ENCODE results near the gene CUX1.
"Not testable (repeated sequence)": the region's sequence is repeated elsewhere in the genome, so short reads cannot be mapped to it uniquely, and the experiment has no call there.

Gene CUX1

GRCh38 chr7:101916041-101916800 is 98.8 kb downstream of the CUX1 start:
- DNase-seq (ENCODE audit: low read depth in 2 of 2) = no peak

GRCh38 chr7:101916876-101917275 is 99.5 kb downstream of the CUX1 start:
- no peak for DNase-seq (ENCODE audit: low read depth in 2 of 2)

DNA sequence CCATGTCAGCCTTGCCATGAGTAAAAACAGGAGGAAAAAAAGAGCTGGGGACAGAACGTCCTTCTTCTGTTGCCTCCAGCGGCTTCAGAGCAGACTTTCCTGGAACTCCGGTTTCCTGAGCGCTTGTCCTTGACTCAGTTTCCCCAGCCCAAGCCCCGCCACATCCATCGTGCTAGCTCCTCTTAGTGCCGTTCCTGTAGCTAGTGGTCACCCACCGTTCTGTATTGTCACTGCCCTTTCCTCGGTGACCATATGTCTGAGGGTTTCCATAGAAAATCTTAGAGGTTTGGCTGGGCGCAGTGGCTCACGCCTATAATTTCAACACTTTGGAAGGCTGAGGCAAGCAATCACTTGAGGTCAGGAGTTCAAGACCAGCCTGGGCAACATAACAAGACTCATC is 100.1 kb downstream of the CUX1 start:
- DNase-seq (ENCODE audit: low read depth in 2 of 2) = no peak

- no peak for DNase-seq (ENCODE audit: low read depth in 2 of 2)
Measured at GRCh38 chr7:101918426-101918825, 101.0 kb downstream of the CUX1 start.

GRCh38 chr7:101919363-101920115 is 102.1 kb downstream of the CUX1 start:
- DNase-seq (ENCODE audit: low read depth in 2 of 2) = no peak

DNA sequence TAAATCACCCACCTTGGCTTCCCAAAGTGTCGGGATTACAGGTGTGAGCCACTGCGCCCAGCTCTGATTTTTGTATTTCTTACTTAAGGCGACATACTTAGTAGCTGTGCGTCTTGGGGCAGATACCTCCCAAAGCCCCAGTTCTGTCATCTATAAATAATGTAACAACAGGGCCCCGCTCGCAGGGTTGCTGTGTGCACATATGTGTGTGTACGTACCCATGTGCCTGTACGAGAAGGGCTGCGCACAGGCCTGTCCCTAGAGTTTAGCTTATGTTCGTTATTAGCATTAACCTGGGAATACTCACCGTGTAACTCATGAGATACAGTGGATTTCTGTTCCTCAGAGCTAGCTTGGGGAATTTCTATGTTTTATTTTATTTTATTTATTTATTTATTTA is 103.6 kb downstream of the CUX1 start:
- DNase-seq (ENCODE audit: low read depth in 2 of 2) = no peak

GRCh38 chr7:101921546-101922489 is 104.4 kb downstream of the CUX1 start:
- not testable (repeated sequence) for DNase-seq (ENCODE audit: low read depth in 2 of 2)

GRCh38 chr7:101922631-101923601 is 105.5 kb downstream of the CUX1 start:
- DNase-seq (ENCODE audit: low read depth in 2 of 2) = no peak

DNA sequence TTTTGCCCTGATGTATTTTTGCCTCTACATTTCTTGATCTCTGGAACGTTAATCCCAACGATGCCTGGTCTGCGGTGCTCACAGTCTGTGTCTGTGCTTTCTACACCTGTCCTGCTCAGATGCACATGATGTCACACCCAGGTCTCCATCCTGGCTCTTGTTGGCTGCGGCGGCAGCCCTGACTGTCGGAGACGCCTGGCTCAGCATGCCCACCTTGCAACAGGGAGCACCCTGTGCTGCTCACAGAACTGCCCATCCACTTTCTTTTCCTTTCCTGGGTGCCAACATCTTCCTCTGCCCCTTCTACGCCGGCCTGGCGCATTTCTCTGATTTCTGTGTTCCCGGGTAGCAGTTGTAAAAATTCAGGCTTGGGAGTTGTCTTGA is 106.2 kb downstream of the CUX1 start:
- no peak for DNase-seq (ENCODE audit: low read depth in 2 of 2)

GRCh38 chr7:101924171-101924570 is 106.7 kb downstream of the CUX1 start:
- no peak for DNase-seq (ENCODE audit: low read depth in 2 of 2)

GRCh38 chr7:101926265-101926664 is 108.8 kb downstream of the CUX1 start:
- no peak for DNase-seq (ENCODE audit: low read depth in 2 of 2)

DNA sequence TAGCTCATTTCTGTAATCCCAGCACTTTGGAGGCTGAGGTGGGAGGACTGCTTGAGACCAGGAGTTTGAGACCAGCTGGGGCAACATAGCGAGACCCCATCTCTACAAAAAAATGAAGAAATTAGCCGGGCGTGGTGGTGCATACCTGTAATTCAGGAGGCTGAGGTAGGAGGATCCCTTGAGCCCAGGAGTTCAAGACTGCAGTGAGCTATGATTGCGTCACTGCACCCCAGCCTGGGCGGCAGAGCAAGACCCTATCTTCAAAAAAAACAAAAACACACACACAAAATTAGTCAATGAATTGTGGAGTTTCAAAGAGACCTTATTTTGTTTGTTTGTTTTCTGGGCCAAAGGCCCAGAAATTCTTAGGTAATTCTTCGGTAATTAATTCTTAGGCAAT is 110.0 kb downstream of the CUX1 start:
- no peak for DNase-seq (ENCODE audit: low read depth in 2 of 2)

DNA sequence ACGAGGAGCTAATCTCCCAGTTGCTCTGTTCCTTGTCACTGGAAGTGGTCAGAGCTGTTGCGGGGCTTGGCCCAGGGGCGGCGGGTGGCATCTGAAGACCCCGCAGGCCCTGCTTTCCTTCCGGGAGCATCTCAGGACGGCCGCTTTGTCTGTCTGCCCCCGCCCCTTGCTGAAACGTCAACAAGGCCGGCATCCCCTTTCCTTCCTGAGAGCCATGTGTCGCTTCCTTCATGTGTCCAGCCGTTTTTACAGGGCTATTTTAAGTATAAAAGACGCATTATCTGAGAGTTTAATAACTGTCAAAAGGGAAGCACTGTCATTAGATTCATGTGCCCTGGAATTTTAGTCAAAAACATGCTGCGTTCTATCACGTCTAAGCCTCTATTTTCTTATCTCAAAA is 110.4 kb downstream of the CUX1 start:
- DNase-seq (ENCODE audit: low read depth in 2 of 2) = no peak

DNA sequence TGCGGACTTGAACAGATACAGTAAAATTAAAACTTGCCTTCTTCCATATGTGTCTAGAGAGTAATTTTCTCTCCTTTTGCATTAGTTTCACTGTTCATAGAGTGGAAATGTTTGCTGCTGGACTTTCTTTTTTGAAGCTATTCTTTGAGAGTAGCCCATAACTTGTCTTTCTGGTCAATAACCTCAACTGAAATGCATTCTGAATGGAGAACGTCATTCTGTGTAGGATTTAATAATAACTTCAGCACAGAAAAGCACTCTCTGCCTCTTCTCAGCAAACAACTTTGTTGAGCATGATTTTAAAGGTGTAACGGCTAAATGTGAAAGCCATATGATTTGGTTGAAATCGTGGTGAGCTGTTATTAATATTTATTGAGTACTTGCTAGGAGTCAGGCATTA is 111.8 kb downstream of the CUX1 start:
- DNase-seq (ENCODE audit: low read depth in 2 of 2) = no peak

GRCh38 chr7:101929911-101930310 is 112.5 kb downstream of the CUX1 start:
- DNase-seq (ENCODE audit: low read depth in 2 of 2) = not testable (repeated sequence)

DNA sequence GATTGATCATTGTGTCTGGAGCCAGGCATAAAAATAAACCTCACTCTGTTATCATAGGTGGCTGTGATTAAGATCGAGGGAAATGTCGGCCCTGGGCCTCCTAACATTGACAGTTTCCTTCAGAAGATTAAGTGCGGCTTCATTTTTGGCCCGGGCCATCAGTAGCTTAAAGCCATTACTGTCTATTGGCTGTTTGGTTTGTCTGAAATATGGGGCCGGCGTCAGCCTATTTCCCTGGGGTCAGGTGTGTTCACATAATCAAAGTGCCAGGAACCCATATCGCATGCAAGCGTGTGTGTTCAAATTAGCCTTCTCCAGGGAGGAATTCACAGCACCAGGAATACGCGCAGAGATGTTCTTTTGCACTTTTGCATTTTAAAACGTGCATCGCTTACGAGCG is 114.7 kb downstream of the CUX1 start:
- DNase-seq (ENCODE audit: low read depth in 2 of 2) = no peak

DNA sequence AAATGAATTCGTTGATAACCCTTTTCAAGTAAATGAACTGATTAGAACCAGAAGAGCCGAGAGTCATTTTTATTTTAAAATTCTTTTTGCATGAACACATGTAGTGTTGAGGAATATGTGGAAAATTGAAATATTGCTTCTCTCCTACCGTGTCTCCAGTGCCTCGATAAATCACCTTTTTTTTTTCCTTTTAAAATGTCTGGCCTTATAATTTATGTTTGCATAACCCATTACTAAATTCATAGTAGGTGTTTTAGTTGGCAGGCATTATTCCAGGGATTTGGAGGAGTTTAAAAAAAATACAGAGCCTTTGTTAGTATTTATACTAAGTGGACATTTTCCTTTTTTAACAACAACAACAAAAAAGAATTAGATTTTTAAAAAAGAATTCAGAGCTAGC is 115.6 kb downstream of the CUX1 start:
- no peak for DNase-seq (ENCODE audit: low read depth in 2 of 2)

- no peak for DNase-seq (ENCODE audit: low read depth in 2 of 2)
Measured at GRCh38 chr7:101933688-101934121, 116.3 kb downstream of the CUX1 start.

DNA sequence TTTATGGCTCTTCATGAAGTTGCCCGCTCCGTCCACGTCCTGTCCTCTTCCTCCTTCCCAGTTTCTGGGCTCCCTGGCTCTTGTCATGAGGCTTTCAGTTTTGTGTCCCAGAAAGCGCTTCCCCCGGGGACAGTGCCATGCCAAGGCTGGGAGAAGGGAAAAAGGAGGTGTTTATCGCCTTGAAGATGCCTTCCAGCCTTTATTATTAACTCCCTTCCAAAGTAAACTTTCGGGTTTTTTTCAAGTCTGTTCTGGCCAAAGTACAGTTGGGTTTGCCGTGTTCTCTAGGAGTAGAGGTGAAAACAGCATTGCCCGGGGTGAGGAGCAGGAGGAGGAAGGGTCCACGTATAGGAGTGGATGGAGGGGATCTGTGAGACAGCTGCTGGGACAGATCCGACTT is 117.2 kb downstream of the CUX1 start:
- no peak for DNase-seq (ENCODE audit: low read depth in 2 of 2)

- no peak for DNase-seq (ENCODE audit: low read depth in 2 of 2)
Measured at GRCh38 chr7:101935521-101936141, 118.2 kb downstream of the CUX1 start.

GRCh38 chr7:101936223-101936610 is 118.8 kb downstream of the CUX1 start:
- no peak for DNase-seq (ENCODE audit: low read depth in 2 of 2)

Data from stimulated activated CD8-positive, alpha-beta memory T cell treated with anti-CD3 and anti-CD28 coated beads, Interleukin-7, amount 100 ng/mL, for 1 hour (primary cell).